Stomach smooth muscle (tissue), 2 donors: ENCODE measurements around the gene TMEM8B.

Experiments
- H3K27ac ChIP-seq: one replicate; pipeline ENCODE4 v1.7.0; 2013; ENCODE audit warnings: mild to moderate bottlenecking, low read length, inconsistent platforms
- H3K27me3 ChIP-seq, 2 donors: one replicate each; pipeline ENCODE4 v1.7.0; 2013; ENCODE audit warnings: low read length in 2 of 2; ENCODE audit not compliant: insufficient read depth in 2 of 2, control insufficient read depth in 1 of 2
- H3K36me3 ChIP-seq, 2 donors: one replicate each; pipeline ENCODE4 v1.7.0; 2013; ENCODE audit warnings: low read length in 2 of 2; ENCODE audit not compliant: control insufficient read depth in 2 of 2, insufficient read depth in 2 of 2
- H3K4me1 ChIP-seq: one replicate; pipeline ENCODE4 v1.7.0; 2013; ENCODE audit warnings: low read length; ENCODE audit not compliant: control insufficient read depth, insufficient read depth
- H3K4me3 ChIP-seq, 2 donors: one replicate each; pipeline ENCODE4 v1.7.0; 2013; ENCODE audit warnings: low read length in 2 of 2
- H3K9ac ChIP-seq, 2 donors: one replicate each; pipeline ENCODE4 v1.7.0; 2013; ENCODE audit warnings: low read length in 2 of 2, mild to moderate bottlenecking in 1 of 2
- H3K9me3 ChIP-seq, 2 donors: one replicate each; pipeline ENCODE4 v1.7.0; 2013; ENCODE audit warnings: low read length in 2 of 2; ENCODE audit not compliant: control insufficient read depth in 2 of 2
- donor health status: healthy.
- donor health status: Pancreatic carcinoma.

The TMEM8B gene

GRCh38 chr9:35829084-35829763 lies at the start of gene TMEM8B:
TMEM8B (plus strand) TSS chr9:35829228; CDS start chr9:35829448, 220 bp downstream.
- Histone ChIP-seq H3K27ac (peak within 1 kb of the TSS; percentile 86), H3K4me1 (peaks cover 34% of the 10 kb centered on the region), H3K9me3 (no peaks in the 10 kb centered on the region), H3K9ac (peak within 1 kb of the TSS; percentile 68 to 95), H3K27me3 (no peaks in the 10 kb centered on the region), H3K36me3 (peaks cover 0 to 4% of the 10 kb centered on the region in 2 donors), H3K4me3 (peak within 1 kb of the TSS; percentile 66 to 89)

DNA sequence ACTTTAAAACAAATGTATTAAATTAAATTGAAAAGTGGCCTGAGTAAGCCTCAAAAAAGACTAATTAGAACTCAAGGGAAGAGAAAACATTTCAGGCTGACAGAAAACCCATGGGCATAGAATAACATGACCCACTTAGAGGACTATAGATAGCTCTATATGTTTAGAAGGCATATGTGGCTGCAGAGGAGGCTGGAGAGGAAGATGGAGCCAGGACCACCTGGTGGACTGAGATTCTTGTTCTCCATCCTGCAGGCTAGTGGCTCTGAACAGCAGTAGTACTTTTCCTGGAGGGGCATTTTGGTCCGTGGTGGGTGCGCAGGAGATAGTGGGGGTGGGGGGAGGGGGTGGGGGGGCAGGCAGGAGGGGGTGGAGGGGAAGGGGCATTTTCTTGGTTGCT lies 48.0 kb upstream of the TMEM8B start:
- Histone ChIP-seq H3K27me3 (no peaks in the 10 kb centered on the region), H3K9ac (no peak overlapping the region), H3K27ac (no peak overlapping the region), H3K4me3 (no peak overlapping the region), H3K36me3 (no peaks in the 10 kb centered on the region), H3K4me1 (no peaks in the 10 kb centered on the region), H3K9me3 (no peaks in the 10 kb centered on the region)

- no peaks in the 10 kb centered on the region for H3K9me3 ChIP-seq
- H3K27me3 ChIP-seq: no peaks in the 10 kb centered on the region
- H3K36me3 ChIP-seq: peaks cover 0 to 2% of the 10 kb centered on the region in 2 donors
- H3K4me3 ChIP-seq: no peak overlapping the region
- no peak overlapping the region for H3K27ac ChIP-seq
- no peak overlapping the region for H3K9ac ChIP-seq
- H3K4me1 ChIP-seq: no peaks in the 10 kb centered on the region
Observed at GRCh38 chr9:35783418-35783817, 45.6 kb upstream of the TMEM8B start.

- Histone ChIP-seq H3K27ac (no peak overlapping the region), H3K9me3 (no peaks in the 10 kb centered on the region), H3K4me3 (no peak overlapping the region), H3K36me3 (peaks cover 0 to 2% of the 10 kb centered on the region in 2 donors), H3K27me3 (no peaks in the 10 kb centered on the region), H3K4me1 (peaks cover 34% of the 10 kb centered on the region), H3K9ac (no peak overlapping the region)
Observed at GRCh38 chr9:35789541-35789940, 39.5 kb upstream of the TMEM8B start.

GRCh38 chr9:35790025-35790384 lies 39.0 kb upstream of the TMEM8B start:
- no peaks in the 10 kb centered on the region for H3K27me3 ChIP-seq
- no peak overlapping the region for H3K9ac ChIP-seq
- no peaks in the 10 kb centered on the region for H3K9me3 ChIP-seq
- peaks cover 39% of the 10 kb centered on the region for H3K4me1 ChIP-seq
- no peak overlapping the region for H3K4me3 ChIP-seq
- H3K36me3 ChIP-seq: peaks cover 0 to 2% of the 10 kb centered on the region in 2 donors
- peak overlapping the region; percentile 77 for H3K27ac ChIP-seq

DNA sequence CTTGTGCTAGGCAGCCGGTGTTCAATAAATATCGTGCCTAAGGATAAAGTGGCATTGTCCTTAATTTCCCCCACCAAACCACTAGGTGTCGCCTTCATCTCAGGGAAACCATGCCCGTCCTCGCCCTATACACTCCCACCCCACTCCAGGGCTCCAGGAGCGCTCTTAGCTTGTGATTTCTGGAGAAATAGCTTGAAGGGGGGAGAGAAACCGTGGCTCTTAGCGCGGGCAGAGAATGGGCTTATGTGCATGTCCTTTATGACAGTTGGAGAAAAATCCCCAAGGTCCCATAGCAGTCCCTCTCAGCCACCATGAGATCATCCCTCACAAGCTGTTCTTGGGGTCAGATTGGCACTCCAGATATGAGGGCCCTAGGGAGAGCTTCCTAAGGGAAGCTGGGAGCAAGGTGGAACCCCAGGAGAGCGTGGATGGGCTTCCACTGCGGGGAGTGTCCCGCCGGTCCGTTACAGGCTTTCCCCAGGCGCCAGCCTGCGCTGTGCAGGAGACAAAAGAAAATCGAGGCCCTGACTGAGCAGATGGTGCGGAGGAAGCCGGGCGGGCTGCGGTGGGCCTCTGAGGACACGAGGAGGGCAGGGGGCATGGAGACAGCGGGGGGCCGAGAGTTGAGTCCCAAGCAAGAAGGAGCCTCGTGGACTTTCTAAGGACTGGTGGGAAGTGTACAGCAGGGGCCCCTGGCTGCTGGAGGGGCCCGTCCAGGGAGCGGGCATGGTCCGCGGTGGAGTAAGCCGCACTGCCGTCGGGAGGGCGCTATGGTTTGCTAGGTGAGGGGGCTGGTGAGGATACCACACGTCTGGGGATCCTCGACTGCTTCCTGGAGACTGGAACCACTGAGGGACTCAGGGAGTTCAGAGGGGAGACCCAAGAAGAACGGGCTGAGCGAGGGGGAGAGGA lies 38.4 kb upstream of the TMEM8B start:
- Histone ChIP-seq H3K4me1 (peaks cover 40% of the 10 kb centered on the region), H3K9me3 (no peaks in the 10 kb centered on the region), H3K27me3 (no peaks in the 10 kb centered on the region), H3K9ac (peak overlapping the region; percentile 28 to 51), H3K36me3 (peaks cover 0 to 2% of the 10 kb centered on the region in 2 donors), H3K27ac (peak overlapping the region; percentile 77), H3K4me3 (peak overlapping the region; percentile 29 to 52)

- no peaks in the 10 kb centered on the region for H3K27me3 ChIP-seq
- peaks cover 40% of the 10 kb centered on the region for H3K4me1 ChIP-seq
- no peaks in the 10 kb centered on the region for H3K9me3 ChIP-seq
- peaks cover 0 to 2% of the 10 kb centered on the region in 2 donors for H3K36me3 ChIP-seq
- peak within 1 kb of the TSS; percentile 62 to 78 for H3K4me3 ChIP-seq
- H3K27ac ChIP-seq: peak within 1 kb of the TSS; percentile 77
- H3K9ac ChIP-seq: peak within 1 kb of the TSS; percentile 65 to 89
Observed at GRCh38 chr9:35791297-35791921, 37.6 kb upstream of the TMEM8B start, which contains the start of gene NPR2. NPR2 (plus strand) TSS chr9:35791591; CDS start chr9:35792409, 818 bp downstream.

DNA sequence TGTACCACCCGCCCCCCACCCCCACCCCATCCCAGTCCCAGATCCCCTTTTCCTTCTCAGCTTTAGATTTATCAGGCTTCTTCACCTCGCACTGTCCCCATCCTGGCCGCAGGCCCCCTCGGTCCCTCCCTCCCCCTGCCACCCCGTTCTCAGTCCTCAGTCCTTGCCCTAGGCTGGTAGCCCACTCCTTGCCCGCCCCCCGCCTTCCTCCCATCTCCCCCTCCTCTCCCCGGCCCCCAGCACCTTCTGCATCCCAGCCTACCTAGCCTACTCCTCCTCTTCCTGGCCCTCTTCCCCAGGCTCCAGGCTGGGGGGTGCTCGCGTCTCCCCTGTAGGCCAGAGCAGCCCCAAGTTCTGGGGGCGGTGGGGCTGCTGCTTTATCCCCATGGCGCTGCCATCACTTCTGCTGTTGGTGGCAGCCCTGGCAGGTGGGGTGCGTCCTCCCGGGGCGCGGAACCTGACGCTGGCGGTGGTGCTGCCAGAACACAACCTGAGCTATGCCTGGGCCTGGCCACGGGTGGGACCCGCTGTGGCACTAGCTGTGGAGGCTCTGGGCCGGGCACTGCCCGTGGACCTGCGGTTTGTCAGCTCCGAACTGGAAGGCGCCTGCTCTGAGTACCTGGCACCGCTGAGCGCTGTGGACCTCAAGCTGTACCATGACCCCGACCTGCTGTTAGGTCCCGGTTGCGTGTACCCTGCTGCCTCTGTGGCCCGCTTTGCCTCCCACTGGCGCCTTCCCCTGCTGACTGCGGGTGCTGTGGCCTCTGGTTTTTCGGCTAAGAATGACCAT lies 36.8 kb upstream of the TMEM8B start:
- peaks cover 0 to 2% of the 10 kb centered on the region in 2 donors for H3K36me3 ChIP-seq
- H3K27ac ChIP-seq: no peak overlapping the region
- H3K4me3 ChIP-seq: peak overlapping the region; percentile 62 to 78
- H3K27me3 ChIP-seq: no peaks in the 10 kb centered on the region
- peak overlapping the region; percentile 21 to 29 for H3K9ac ChIP-seq
- no peaks in the 10 kb centered on the region for H3K9me3 ChIP-seq
- peaks cover 40% of the 10 kb centered on the region for H3K4me1 ChIP-seq

GRCh38 chr9:35792826-35793225 lies 36.2 kb upstream of the TMEM8B start:
- H3K27me3 ChIP-seq: no peaks in the 10 kb centered on the region
- H3K4me1 ChIP-seq: peaks cover 40% of the 10 kb centered on the region
- no peaks in the 10 kb centered on the region for H3K36me3 ChIP-seq
- H3K9ac ChIP-seq: peak overlapping the region in 1 of 2 donors; percentile 16
- peak overlapping the region; percentile 3 to 78 for H3K4me3 ChIP-seq
- H3K27ac ChIP-seq: no peak overlapping the region
- no peaks in the 10 kb centered on the region for H3K9me3 ChIP-seq

DNA sequence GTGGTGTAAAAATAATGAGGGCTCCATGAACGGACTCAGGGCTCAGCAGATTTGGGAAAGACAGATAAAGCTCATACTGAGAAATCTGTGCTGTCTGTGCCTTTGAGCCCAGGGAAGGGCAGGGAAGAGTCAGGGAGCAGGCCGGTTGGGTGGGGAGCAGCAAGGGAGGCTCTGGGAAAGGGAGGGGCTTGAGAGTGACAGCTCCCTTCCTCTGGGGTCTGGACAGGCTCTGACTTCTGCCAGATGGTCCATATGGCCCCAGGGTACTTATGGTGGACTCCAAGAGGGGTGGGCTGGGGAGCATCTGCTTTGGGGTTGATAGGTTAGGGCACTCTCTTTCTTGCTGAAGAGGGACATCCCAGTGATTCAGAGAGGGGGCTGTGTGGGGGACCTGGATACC lies 35.6 kb upstream of the TMEM8B start:
- H3K27me3 ChIP-seq: no peaks in the 10 kb centered on the region
- H3K9me3 ChIP-seq: no peaks in the 10 kb centered on the region
- peaks cover 40% of the 10 kb centered on the region for H3K4me1 ChIP-seq
- no peaks in the 10 kb centered on the region for H3K36me3 ChIP-seq
- H3K4me3 ChIP-seq: peak overlapping the region in 1 of 2 donors; percentile 78
- H3K27ac ChIP-seq: peak overlapping the region; percentile 37
- peak overlapping the region; percentile 16 to 55 for H3K9ac ChIP-seq
